HG02798 (cell line): ENCODE measurements around the gene PLB1.

Experiments
- ATAC-seq: cut with Tn5 transposase; IDR thresholded peaks from one replicate; pipeline ENCODE4 v1.9.1; 2021; ENCODE audit warnings: mild to moderate bottlenecking; ENCODE audit not compliant: unreplicated experiment, poor library complexity

The PLB1 gene

DNA sequence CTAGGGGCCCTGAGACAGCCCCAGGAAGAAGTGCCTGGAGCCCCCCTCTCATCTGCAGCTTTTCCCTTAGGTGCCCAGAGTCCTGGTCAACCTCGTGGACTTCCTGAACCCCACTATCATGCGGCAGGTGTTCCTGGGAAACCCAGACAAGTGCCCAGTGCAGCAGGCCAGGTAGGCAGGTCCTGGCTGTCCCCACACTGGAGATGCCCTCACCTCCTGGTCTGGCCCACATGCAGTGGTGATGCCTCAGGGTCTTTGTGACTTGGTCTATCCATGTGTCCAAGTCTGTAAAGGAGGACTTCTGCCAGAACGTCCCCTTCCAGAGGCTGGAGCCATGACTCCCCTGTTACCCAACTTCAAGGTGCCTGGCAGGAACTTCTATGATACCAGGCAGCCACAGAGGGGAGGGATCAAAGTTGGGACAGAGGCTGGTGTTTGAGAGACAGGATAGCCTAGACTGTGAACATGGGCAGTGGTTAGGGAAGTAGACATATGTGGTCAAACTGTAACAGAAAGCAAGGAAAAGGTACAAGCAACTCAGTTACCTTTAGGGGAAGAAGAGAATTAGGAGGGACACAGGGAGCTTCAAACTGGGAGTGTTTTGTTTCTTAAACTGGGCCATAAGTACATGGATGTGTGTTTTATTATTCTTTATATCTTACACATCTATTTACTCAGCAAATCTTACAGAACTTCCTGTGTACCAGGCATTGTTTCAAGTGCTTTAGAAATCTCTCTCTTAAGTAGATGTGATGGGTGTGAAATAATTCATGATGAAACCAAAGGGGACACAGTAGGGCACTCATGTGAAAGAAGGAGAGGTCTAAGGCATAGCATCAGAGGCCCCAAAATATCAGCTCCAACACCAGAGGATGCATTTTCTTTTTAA lies 107.1 kb downstream of the PLB1 start:
- ATAC-seq: no peak

DNA sequence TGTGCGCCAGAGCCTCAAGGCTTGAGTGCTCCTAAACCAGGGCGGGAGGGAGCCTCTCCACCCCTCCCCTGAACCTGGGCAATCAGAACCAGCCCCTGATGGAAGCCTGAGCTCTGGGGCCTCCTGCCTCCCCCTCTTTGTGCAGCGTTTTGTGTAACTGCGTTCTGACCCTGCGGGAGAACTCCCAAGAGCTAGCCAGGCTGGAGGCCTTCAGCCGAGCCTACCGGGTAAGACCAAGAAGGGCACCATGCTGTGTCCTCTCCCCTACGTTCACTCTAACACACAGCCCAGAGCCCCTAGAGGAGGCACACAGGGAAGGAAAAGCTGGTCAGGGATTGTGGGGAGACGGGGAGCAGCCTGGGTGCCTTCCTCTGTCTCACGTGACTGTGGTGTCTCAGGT lies 108.0 kb downstream of the PLB1 start:
- no peak for ATAC-seq

DNA sequence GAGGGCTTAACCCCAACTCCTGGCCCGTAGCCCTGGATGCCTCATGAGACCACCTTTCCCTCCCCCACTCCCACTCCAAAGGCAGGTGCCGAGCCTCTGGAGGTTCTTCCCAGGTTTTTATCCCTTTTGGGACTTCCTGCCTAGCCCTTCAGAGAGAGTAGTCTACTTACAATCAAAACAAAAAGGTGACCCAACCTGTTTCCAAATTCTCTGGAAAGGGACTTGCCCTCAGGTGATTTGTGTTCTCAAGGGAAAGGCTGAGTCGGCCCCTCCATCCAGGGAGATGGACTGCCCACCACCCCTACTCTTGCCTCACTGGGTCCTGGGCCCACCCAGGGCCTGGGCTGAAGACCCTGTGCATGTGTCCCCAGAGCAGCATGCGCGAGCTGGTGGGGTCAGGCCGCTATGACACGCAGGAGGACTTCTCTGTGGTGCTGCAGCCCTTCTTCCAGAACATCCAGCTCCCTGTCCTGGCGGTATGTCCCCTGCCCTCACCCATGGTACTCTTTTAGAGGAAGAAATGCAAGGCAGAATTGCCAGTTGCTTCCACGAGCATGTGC lies 108.5 kb downstream of the PLB1 start:
- ATAC-seq: no peak

DNA sequence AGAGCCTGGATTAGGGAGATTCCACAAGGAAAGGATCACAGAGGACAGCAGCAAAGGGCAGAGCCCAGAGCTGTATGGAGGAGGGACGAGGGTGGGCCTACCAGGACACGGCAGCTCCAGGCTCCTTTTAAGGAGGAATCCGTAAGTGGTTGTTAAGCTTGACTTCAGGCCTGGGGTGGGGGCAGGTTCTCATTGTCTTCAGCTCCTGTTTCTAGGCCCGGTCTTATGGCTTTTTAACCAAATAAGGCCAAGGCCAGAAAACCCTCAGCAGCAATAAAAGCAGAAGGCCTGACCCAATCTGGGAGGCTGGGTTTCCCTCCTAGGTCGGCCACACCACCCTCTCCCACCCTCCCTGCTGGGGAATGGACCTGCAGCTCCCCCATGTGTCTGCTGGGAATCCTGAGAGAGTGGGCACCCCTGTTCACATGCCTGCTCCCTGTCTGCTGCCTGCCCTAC lies 111.2 kb downstream of the PLB1 start:
- no peak for ATAC-seq

DNA sequence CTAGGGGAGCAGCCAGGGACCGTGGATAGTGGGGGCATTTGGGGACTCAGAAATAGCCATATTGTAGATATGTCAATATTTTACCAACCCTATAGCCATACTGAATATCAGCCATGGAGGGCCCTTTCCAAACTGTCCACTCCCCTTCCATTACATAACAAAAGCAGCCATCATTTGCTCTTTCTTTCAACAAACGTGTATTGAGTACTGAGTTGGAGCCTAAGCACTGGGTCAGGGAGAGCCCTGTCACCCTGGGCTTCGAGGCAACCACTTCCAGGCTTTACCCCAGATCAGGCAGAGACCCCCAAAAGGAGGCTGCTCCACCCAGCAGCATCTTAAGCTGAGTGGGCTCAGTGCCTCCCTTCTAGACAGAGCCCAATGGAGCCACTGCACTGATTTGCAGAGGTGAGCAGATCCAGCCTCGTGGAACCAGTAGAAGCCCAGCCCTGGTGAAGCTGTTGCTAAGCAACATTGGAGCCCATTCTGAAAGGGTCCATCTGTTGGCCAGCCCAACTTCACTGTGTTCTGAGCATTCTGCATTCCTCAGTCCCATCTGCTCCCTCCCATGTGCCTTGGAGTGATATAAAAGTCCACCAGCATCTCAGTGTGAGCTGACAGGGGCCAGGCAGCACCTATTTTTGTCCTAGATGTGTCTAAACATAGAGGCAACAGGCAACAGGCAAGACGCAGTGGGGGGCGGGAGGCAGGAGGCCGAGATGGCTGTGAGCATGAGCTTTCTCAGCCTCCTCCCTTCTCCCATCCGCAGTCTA lies 112.1 kb downstream of the PLB1 start:
- ATAC-seq: no peak

DNA sequence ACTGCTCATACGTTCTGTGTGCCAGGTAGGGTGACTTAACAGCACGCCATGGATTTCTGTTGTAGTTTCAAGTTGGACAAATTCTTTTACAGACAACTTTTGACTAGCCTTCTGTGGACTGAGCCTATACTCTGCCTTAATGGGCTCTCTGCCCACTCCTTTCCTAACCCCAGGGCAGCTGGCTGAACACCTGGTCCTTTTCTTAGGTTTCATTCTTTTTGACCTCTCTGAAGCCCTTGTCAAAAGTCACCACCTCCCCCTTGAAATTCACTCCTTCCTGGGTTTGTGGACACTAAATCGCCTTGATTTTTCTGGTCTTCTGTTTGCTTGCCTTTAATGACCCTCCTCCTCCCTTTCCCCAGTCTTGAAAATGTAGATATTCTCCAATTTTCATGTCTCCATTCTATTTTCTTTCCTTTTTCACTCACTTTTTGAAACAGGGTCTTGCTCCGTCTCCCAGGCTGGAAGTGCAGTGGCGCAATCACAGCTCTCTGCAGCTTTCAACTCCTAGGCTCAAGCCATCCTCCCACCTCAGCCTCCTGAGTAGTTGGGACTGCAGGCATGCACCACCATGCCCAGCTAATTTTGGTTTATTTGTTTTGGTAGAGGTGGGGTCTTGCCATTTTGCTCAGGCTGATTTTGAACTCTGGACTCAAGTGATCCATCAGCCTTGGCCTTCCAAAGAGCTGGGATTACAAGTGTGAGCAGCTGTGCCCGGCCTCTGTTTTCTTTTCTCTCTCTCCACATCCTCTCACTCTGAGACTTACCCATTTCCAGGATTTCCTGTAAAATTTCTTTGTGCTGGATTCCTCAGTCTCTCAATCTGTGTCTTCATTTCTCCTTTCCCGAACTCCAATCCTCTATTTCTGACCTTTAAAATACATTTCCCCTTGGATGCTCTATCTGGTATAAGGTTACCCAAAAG lies 112.9 kb downstream of the PLB1 start:
- ATAC-seq: no peak

DNA sequence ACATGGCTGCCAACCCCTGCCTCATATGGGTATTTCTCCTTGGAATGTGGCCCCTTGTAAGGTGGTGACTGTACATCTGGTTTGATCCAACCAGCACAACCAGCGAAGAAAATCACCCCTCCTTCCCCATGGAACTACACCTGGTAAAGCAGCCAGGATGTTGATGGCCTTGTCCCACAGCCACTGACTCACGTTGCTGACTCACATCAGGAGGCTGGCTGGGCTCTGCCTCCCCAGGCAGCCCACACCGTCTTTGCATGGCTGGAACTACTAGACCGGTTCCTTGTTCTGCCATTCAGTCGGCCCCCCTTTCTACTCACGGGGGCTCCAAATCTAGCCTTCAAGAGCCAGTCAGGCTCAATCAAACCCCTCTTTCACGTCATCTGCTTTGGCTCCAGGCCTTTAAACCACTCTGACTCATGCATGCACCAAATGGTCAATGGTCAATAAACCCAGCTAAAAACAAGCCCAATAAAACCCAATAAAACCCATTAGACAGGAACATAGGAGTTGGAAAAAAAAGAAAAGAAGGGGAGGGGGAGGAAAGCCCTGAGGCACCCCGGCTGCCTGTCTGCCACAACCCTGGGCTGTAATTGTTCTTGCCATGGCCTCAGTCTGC lies 114.8 kb downstream of the PLB1 start:
- ATAC-seq: no peak

DNA sequence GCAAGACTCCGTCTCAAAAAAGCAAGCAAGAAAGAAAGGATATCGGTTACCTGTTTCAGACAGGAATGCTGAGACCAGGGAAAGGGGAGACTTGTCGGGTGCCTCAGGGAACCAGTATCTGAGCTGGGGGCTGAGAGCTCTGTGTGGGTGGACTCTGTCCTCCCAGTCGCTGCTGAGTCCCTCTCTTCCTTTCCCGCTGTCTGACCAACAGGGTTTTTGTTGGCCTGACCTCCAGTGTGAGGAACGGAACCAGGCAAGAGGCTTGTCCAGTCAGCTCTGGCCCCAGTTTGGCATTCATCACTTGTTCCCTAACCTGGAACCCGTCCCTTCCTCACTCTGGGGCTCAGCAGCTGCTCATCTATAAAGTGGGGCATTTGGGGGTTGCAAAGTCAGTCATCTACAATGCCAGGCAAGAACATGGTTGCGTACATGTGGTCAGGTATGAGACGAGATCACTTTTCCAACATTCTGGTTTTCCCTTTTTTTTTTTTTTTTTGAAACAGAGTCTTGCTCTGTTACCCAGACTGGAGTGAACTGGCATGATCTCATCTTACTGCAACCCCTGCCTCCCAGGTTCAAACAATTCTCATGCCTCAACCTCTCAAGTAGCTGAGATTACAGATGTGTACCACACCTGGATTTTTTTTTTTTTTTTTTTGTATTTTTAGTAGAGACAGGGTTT lies 116.4 kb downstream of the PLB1 start:
- no peak for ATAC-seq

DNA sequence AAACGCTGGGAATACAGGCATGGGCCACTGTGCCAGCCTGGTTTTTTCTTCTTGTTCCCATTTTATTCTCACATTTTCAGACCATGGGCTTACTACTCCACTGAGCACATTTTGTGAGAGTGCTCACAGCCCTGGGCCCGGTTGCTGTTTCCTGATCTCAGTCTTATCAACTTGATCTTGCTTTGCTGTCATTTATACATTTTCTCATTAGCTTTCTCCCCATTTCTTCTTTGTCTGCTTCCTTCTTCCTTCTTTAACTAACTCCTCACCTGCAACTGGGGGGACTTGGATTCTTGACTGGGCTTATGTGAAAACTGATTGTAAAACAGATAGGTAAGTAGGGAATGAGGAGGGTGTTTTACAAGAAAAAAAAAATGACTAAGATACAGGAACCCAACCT lies 117.3 kb downstream of the PLB1 start:
- no peak for ATAC-seq

DNA sequence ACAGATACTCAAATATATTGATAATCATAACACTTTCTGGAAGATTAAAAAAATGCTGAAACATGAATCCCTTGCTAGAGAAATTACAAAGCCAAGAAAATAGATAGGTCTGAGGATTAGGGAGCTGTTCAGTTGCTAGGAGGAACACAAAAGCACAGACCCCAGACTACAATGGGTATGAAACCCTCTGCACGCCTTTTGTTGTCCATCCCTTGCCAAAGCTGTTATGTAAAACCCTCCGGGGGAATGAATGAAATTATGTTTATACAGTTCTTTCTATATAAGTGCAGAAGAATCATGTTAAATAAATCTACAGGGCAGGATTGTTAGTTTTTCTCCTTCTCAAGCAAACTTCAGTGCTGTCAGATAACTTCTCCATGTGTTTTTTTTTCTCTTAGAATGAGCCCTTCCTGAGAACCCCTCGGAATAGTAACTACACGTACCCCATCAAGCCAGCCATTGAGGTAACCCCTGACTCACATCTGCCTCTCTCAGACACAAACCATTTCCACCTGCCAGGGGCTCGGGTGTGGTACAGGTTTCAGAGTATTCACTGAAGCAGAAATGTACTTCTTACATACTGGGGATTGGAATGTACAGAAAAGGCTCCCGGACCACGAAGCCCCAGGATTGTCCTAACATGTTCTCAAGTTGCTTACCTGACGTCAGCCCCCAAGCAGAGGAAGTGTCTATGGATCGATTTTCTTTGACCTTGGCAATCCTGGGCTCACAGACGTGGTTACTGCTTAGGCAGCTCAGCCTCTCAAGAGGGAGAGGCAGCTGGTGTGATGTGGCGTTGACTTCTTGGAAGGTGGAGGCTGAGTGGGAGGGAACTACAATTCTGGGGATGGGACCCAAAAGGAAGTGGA lies 118.0 kb downstream of the PLB1 start:
- ATAC-seq: no peak

DNA sequence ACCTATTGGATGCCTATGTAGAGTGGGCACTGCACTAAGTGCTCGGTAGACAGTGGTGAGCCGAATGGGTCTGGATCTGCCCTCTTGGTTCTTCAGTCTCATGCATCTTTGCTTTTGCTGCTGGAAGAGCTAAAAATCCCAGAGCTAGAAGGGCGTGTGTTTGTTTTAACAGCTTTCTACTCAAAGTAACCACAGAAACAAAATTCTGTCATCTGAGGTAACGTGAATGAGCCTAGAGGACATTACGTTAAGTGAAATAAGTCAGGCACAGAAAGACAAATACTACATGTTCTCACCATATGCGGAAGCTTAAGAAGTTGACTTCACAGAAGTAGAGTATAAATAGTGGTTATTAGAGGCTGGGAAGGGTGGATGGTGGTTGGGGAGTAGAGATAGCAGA lies 119.8 kb downstream of the PLB1 start:
- no peak for ATAC-seq

DNA sequence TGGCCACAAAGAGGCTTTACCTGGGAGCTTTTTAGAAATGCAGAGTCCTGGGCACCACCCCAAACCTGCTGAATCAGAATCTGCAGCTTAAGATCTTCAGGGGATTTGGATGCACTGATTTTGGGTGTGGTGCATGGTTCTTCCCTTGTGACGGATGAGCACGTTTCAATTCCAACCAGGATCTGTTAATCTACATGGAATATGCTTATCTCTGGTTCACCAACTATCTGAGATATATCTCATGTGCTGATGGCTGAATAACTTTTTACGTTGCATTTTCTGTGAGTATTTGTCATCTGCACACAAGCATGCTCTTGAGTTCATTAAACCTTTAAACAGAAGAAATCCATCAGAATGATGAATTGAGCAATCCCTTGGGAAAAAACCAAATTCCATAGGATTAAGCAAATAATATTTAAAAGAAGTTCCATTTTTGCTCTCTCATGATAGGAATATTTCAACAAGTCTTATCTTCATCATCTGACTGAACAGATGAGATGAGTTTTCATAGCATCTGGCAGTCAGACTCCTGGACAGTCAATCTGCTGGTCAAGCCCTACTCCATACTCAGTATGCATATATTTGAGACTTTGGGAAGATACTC lies 120.6 kb downstream of the PLB1 start:
- no peak for ATAC-seq

DNA sequence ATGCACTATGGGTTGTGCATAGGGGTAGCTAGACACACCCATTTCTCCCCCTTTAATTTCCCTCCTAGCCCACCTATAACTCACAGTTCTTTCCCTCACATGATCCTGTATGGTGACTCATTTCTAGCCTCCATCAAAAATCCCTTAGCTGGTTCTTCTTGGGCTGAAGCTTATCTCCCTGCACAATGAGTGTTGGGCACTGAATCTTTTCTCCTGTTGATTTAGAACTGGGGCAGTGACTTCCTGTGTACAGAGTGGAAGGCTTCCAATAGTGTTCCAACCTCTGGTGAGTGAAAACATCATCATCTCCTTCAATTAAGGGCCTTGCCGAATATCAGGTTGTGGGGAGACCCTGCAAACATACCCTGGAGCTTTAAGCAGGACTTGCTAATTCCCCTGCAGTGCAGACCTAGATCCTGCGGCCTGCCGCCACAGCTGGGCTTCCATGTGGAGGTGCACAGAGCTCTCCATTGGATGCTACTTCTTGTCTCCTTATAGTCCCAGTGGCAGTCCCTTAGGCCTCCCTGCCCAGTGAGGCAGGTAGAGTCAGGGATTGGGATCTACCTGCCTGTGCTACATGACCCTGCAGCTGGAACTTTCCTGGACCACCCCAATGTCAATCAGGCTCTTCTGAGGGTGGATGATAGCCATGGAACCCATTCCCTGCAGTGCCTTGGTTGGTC lies 121.8 kb downstream of the PLB1 start:
- no peak for ATAC-seq

DNA sequence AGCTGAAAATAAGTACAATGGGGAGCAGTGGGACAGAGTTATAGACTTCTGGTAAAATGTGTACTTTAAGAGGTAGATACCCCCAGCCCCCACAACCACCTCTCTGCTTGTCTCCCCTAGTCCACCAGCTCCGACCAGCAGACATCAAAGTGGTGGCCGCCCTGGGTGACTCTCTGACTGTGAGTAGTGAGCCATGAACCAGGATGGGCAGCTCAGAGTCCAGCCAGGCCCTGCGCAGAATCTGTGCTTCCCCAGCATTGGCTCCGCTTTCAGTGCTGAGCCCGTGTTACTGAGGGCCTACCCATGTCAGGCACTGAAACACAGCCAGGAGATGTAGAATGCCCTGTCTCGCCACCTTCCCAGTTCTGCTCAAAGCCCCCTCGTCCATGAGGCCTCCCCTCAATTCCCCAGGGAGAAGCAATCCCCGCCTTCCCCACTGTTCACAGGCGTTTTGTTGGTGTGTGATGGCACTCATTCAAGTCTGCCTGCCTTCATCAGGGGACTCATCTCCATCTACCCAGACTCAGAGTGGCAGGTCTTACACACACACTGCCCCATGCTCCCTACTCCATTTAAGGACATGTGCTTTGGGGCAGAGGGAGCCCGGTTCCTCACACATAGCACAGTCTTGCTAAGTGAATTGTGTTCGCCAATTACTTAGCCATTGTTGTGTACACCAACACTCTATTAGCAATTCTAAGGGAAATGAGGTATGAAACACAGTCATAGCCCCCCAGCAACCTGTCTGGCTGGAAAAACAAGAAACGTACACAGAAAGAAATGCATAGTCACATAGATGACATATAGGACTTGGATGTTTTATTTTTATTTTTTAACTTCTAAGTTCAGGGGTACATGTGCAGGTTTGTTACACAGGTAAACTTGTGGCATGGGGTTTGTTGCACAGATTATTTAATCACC lies 122.6 kb downstream of the PLB1 start:
- ATAC-seq: no peak

DNA sequence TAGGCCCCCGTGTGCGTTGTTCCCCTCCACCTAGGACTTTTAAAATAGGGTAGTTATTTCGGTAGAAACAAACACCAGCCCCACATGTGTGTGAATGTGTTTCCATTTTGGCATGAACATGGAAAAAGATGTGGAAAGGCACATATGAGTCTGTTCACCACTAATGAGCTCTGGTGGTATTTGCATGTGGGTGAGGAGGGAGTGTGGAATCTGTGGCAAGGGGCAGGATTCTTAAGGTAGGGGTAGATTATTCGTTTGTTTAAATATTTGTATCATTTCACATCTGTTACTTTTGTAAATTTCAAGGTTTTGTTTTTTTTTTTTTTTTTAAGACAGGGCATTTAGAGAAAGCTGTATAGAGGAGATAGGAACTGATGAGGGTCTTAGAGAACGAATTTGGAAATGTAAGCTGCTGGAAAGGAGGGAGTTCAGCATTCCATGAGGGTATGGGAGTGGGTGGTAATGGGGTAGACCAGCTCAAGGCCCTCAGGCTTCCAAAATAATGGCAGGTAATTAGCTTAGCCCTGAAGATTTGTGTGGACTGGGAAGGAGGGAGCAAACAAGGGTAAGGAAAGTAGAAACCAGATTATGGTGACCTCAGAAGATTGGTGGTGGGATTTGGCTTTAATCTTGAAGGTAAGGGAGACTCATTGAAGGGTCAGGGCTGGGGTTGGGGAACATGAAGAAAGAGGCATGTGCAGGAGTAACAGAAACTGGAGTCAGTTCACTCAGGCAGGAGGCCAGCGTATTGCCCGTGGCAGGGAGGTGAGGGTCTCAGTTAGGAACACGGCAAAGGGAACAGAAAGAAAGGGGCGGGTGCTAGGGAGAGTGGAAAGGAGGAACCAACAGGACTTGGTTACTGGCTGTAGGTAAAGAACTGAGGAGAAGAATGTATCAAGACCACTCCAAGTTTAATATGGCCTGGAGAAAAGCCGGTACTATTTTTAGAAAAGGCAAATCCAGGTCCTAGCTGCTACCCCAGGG lies 123.6 kb downstream of the PLB1 start:
- no peak for ATAC-seq
